ENCODE measurements around the gene C6orf47.

Gene C6orf47

DNA sequence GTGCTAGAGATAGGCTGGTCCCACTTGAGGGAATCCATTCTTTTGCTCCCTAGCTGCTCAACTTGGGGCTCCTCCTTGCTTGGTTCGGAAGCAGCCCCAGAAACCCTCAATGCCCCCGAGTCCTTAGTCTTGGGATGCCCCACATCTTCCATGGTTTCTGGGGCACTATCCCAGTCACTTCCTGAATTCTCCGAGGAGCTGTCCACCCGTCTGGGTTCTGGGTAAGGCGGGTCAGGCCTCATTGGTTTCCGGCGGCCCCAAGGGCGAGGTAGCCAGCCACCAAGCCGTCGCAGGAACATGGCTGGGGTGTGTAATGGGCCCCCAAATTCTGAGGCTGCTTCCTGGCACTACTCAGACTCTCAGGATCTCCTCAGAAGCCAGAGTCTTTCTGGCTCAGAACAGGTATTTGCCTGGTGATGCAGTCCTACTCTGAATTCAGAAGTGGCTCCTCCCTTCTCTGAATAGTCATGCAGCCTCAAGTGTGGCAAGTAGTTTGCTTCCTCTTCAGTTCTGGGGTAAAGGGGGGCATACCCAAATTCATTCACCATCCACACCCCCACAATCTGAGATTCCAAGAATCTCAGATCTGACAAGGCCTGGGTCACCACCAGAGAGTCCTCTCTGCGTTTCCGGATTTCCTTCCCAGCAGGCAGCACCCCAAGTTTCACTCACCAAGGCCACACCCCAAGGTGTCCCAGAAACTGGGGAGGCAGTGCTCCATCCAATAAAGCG, 763 bp downstream of the C6orf47 start:
- Histone ChIP-seq H3K27ac (peak overlapping the region; percentile 90 to 95), H3K4me3 (peak overlapping the region; percentile 97)
- no peak for DNase-seq (ENCODE audit: low spot score)
- TF ChIP-seq, protein P1, sequence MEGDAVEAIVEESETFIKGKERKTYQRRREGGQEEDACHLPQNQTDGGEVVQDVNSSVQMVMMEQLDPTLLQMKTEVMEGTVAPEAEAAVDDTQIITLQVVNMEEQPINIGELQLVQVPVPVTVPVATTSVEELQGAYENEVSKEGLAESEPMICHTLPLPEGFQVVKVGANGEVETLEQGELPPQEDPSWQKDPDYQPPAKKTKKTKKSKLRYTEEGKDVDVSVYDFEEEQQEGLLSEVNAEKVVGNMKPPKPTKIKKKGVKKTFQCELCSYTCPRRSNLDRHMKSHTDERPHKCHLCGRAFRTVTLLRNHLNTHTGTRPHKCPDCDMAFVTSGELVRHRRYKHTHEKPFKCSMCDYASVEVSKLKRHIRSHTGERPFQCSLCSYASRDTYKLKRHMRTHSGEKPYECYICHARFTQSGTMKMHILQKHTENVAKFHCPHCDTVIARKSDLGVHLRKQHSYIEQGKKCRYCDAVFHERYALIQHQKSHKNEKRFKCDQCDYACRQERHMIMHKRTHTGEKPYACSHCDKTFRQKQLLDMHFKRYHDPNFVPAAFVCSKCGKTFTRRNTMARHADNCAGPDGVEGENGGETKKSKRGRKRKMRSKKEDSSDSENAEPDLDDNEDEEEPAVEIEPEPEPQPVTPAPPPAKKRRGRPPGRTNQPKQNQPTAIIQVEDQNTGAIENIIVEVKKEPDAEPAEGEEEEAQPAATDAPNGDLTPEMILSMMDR (IDR thresholded peaks at IDR 0.05), result no peak

DNA sequence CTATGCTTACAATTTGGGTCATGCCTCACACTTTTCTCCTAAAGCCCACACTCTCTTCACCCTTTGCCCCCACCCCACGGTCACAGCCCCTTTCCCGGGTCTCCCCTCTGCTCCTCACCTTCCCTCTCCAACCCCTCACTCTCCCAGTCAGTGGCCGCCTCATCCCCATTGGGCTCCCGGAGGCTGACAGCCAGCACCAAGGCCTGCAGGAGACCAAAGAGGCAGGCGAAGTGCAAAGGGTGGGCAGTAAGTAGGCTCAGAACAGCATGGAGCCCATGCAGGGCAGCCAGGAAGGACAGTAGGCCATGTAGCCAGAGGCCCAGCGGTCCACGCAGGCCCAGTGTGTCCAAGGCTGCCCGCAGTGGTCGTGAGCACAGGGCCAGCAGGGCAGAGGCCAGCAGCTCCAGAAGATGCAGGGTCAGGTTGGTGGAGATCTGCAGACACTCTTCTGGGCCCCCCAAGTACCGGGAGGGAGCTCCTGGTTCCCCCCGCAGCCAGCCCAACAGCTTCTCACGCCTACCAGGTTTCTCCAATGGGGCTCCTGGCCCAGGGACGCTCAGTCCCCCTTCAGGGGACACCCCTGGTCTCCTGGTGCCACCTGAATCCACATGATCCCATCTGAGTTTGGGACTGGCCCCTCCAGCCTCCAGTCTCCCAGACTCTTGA, 1.5 kb downstream of the C6orf47 start:
- DNase-seq (ENCODE audit: low spot score), result no peak
- Histone ChIP-seq H3K4me3 (peak overlapping the region; percentile 97), H3K27ac (peak overlapping the region; percentile 90 to 95)
- TF ChIP-seq, protein P1 (IDR thresholded peaks at IDR 0.05), result no peak

DNA sequence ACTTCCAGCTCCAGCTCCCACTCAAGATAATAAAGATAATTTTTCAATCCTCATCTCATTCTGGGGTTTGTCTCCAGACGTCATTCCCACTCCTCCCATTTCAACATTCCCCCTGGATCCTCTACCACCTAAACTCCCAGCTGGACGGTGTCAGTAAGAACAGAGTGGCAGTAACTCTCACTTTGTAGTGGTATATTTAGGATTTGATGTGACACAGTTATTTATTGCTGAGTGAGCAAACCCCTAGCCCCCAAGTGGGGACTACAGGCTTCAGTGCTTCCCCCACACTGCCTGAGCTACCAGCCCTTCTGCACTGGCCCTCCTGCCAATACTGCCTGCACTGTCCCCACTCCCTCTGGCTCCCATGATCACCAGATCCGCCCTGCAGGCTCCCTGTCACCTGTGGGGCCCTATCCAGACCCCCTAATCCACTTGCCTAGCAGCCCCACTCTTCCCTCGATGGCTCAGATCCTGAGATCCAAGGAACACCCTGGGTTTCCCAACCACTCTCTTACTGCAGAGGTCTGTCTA, 2.4 kb downstream of the C6orf47 start:
- TF ChIP-seq, protein P1 (IDR thresholded peaks at IDR 0.05), result no peak
- Histone ChIP-seq H3K4me3 (no peak overlapping the region), H3K27ac (no peak overlapping the region)
- no peak for DNase-seq (ENCODE audit: low spot score)

DNA sequence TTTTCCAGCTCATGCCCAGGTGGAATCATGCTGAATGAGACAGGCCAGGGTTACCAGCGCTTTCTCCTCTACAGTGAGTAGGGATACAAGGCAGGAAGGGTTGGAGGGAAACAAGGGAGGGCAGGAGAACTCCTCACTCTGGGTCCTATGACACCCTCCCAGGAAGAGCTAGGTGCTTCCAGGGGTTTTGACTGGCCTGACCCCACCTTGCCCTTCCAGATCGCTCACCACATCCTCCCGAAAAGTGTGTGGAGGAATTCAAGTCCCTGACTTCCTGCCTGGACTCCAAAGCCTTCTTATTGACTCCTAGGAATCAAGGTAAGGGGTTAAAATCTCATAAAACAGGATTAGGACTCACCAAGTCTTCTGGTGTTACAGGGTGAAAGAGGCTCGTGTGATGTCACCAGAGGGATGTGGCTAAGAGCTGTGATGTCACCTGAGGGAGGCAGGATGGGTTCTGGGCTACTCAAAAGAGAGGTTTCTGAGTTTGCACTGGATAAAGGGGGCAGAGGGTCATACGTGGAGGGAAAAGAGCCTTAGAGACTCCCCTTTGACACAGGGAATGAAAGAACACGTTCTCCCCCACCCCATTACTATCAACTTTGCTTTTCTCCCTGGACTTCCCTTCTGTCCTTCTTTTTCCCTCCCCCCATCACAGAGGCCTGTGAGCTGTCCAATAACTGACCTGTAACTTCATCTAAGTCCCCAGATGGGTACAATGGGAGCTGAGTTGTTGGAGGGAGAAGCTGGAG, 3.0 kb downstream of the C6orf47 start:
- TF ChIP-seq, protein P1 (IDR thresholded peaks at IDR 0.05), result no peak
- DNase-seq (ENCODE audit: low spot score), result no peak
- H3K4me3 ChIP-seq, result no peak overlapping the region
- no peak overlapping the region for H3K27ac ChIP-seq

DNA sequence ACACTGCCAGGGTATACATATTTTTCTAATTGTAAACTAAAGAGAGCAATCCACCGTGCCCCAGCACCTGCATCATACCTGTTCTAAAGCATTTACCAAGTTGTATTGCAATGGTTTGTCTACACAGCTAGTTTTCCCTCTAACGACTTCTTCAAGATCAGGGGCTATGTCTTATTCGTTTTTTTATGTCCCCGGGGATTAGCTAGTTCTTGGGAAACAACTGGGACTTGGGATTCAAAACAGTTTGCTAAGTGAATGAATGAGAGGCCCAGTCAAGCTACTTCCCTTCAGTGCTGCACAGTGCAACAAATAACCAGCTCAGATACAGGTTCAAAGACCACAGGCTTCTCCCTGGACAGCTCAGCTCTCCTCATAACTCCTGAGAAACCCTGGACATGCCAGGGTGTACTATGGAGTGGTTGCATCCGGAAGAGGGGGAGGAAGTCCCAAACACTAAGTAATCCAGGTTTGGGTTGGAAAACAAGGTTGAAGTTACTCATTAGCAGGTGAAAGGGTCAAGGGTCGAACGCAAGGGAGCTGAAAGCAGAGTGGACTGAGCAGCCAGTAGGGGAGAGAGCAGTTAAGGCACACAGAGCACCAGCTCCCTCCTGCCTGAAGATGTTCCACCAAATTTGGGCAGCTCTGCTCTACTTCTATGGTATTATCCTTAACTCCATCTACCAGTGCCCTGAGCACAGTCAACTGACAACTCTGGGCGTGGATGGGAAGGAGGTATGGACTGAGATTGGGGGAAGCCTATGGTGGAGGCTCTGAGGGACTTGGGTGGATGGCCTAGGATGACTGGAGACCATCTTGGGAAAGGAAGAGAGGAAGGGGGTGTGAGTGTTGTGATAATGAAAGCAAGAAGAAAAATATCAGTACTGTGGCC, 5.0 kb downstream of the C6orf47 start, which contains the start of gene APOM:
Gene APOM (plus strand): TSS at position 546 of the 889 bp plus-strand sequence. CDS start 73 bp downstream, at position 619.
- Histone ChIP-seq H3K27ac (no peak within 1 kb of the TSS), H3K4me3 (no peak within 1 kb of the TSS)
- no peak for DNase-seq (ENCODE audit: low spot score)
- TF ChIP-seq, protein P1 (IDR thresholded peaks at IDR 0.05), result no peak

Measured in coronary artery (tissue), 2 donors.